Hematopoietic multipotent progenitor cell treated with erythropoietin and hydrocortisone succinate and interleukin-3 and kit ligand, for 8 days (in vitro differentiated cells): ENCODE data around the gene CD33.

Experiments used
- DNase-seq: peaks from one replicate; pipeline ENCODE4 v3.0.0-alpha.2; 2015

The CD33 gene

GRCh38 chr19:51259348-51260245 is 34.7 kb downstream of the CD33 start:
- peak; percentile 65 for DNase-seq

- DNase-seq = no peak
Observed at GRCh38 chr19:51263808-51264207, 38.9 kb downstream of the CD33 start.

GRCh38 chr19:51271067-51271466 is 46.2 kb downstream of the CD33 start:
- no peak for DNase-seq

GRCh38 chr19:51272183-51272810 is 47.4 kb downstream of the CD33 start:
- DNase-seq = peak; percentile 7

GRCh38 chr19:51274049-51274770 is 49.3 kb downstream of the CD33 start:
- DNase-seq = no peak

- DNase-seq = no peak
Observed at GRCh38 chr19:51277112-51277511, 52.2 kb downstream of the CD33 start.

GRCh38 chr19:51282335-51282734 is 57.5 kb downstream of the CD33 start:
- no peak for DNase-seq

- no peak for DNase-seq
Observed at GRCh38 chr19:51285682-51286081, 60.8 kb downstream of the CD33 start.
